HEK293T (cell line): ENCODE measurements around the gene COL9A3.

Source experiments
- ARNT ChIP-seq: fragments of 450-650 bp; IDR thresholded peaks from 2 replicates; pipeline ENCODE4 v1.6.1; 2017; ENCODE audit warnings: mild to moderate bottlenecking
- FOXA1 ChIP-seq: fragments of 450-650 bp; IDR thresholded peaks from 2 replicates; pipeline ENCODE4 v1.6.1; 2016; ENCODE audit warnings: mild to moderate bottlenecking
- FOXM1 ChIP-seq: fragments of 450-650 bp; IDR thresholded peaks from 2 replicates; pipeline ENCODE4 v1.6.1; 2017; ENCODE audit warnings: mild to moderate bottlenecking, borderline replicate concordance
- HDGF ChIP-seq: fragments of 450-650 bp; IDR thresholded peaks from 2 replicates; pipeline ENCODE4 v1.6.1; 2017; ENCODE audit warnings: antibody characterized with exemption, borderline replicate concordance
- SP1 ChIP-seq: fragments of 450-650 bp; IDR thresholded peaks from 2 replicates; pipeline ENCODE4 v1.6.1; 2017
- SUZ12 ChIP-seq: fragments of 450-650 bp; IDR thresholded peaks from 2 replicates; pipeline ENCODE4 v1.6.1; 2016; ENCODE audit warnings: mild to moderate bottlenecking
- ZNF384 ChIP-seq: fragments of 450-650 bp; IDR thresholded peaks from 2 replicates; pipeline ENCODE4 v1.6.1; 2016

- TF ChIP-seq HDGF (no peak), FOXM1 (no peak), SUZ12 (no peak), SP1 (no peak), FOXA1 (no peak), ARNT (no peak), ZNF384 (no peak)
These were observed 47.4 kb downstream of the COL9A3 start for GRCh38 chr20:62864207-62864606.
